ENCODE results near the gene SPPL3. TPM values are rescaled to one million over a fixed set of nuclear protein-coding genes. Genes with fewer than 3 reads are reported as not detected.

Gene SPPL3
- total RNA-seq, 4 donors from 2014 or later = 25.7 to 37.5 (median 34.7) TPM

- DNase-seq = no peak
- Histone ChIP-seq H3K27ac (peak overlapping the region; percentile 59 to 86 (median 80)), H3K27me3 (no peaks in the 10 kb centered on the region), H3K36me3 (no peaks in the 10 kb centered on the region), H3K9me3 (no peaks in the 10 kb centered on the region), H3K4me3 (replicated peaks in 1 of 3) (no peak overlapping the region), H3K4me1 (peaks cover 56% of the 10 kb centered on the region in 2 donors)
- intact Hi-C loops (cut with DNase I) = no loop called here
- 41 to 46% methylated on average over 4 of the region's 4 CpGs for whole genome bisulfite sequencing, 2 donors
- TF ChIP-seq CTCF (IDR thresholded peaks at IDR 0.05) (no peak), POLR2A (IDR thresholded peaks at IDR 0.05) (no peak)
Observed at GRCh38 chr12:120835304-120835612, 68.9 kb downstream of the SPPL3 start.

- Histone ChIP-seq H3K27me3 (no peaks in the 10 kb centered on the region), H3K27ac (peak overlapping the region; percentile 59 to 86 (median 80)), H3K36me3 (no peaks in the 10 kb centered on the region), H3K4me3 (replicated peaks in 1 of 3) (no peak overlapping the region), H3K4me1 (peaks cover 56% of the 10 kb centered on the region in 2 donors), H3K9me3 (no peaks in the 10 kb centered on the region)
- intact Hi-C loops (cut with DNase I) = no loop called here
- DNase-seq = no peak
- no peak for TF ChIP-seq POLR2A (IDR thresholded peaks at IDR 0.05)
- 43 to 46% methylated on average over 4 of the region's 4 CpGs for WGBS, 2 donors
Observed at GRCh38 chr12:120834489-120835303, 69.5 kb downstream of the SPPL3 start.

- DNase-seq = no peak
- intact Hi-C loops (cut with DNase I) = no loop called here
- Histone ChIP-seq H3K9me3 (no peaks in the 10 kb centered on the region), H3K4me3 (replicated peaks in 1 of 3) (no peak overlapping the region), H3K27me3 (no peaks in the 10 kb centered on the region), H3K36me3 (no peaks in the 10 kb centered on the region), H3K27ac (peak overlapping the region; percentile 59 to 86 (median 80)), H3K4me1 (peaks cover 56% of the 10 kb centered on the region in 2 donors)
- 50 to 57% methylated on average over 4 of the region's 4 CpGs for WGBS, 2 donors
- TF ChIP-seq POLR2A (IDR thresholded peaks at IDR 0.05) = no peak
- no peak for TF ChIP-seq CTCF (IDR thresholded peaks at IDR 0.05)
Observed at GRCh38 chr12:120833849-120834248, 70.3 kb downstream of the SPPL3 start.

DNA sequence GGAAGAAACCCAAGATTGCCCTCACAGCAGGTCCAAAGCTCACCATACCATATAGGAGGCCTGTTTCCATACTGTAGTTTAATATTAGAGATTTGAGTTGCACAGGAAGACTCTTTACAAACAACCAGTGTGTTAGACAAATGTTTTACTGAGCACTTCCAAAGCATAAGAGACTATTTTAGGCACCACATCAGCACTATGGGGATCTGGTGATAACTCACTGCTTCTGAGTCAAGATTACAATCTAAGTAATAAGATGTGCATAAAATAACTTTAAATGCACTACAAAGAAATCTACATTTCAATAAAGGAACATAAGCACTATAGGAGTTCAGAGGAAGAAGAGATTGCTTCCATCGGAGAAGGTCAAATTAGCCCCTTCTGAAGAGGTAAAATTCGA is 71.4 kb downstream of the SPPL3 start:
- 91 to 93% methylated on average over 2 of the region's 2 CpGs for WGBS, 2 donors
- H3K4me1 ChIP-seq = peaks cover 60 to 64% of the 10 kb centered on the region in 2 donors
- H3K4me3 ChIP-seq (replicated peaks in 1 of 3) = no peak overlapping the region
- no peaks in the 10 kb centered on the region for H3K9me3 ChIP-seq
- intact Hi-C loops (cut with DNase I) = no loop called here
- DNase-seq = no peak
- peak overlapping the region; percentile 17 to 86 (median 41) for H3K27ac ChIP-seq
- no peak for TF ChIP-seq CTCF (IDR thresholded peaks at IDR 0.05)
- TF ChIP-seq POLR2A (IDR thresholded peaks at IDR 0.05) = no peak
- H3K27me3 ChIP-seq = no peaks in the 10 kb centered on the region
- no peaks in the 10 kb centered on the region for H3K36me3 ChIP-seq

DNA sequence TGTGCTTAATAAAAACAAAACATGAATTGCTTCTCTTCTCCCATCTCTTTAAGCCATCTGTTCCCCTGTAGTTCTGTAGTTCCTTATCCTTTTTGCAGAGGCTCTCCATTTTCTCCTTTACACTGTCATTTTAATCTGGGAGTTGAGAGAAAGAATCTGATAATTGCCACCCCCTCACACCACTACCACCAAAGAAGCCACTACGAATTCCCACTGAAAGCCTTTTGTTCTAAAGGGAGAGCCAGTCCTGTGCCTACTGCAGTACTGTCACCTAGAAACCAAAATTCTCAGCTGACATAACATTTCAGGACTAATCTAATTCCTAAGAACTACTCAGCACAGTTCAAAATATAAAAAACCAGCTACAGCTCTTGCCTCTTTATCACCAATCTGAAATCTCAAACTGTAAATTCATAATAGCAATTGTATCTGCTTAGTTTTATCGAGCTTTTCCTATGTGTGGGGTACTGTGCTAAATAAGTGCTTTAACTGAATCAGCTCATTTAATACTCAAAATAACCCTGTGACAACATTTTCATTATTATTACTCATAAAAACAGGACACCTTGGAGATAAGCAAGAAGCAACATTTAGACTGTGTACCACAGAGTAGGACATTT is 72.4 kb downstream of the SPPL3 start:
- peaks cover 62 to 63% of the 10 kb centered on the region in 2 donors for H3K4me1 ChIP-seq

More for the DNA sequence above, 72.4 kb downstream of the SPPL3 start:
- Histone ChIP-seq H3K36me3 (no peaks in the 10 kb centered on the region), H3K4me3 (replicated peaks in 1 of 3) (no peak overlapping the region), H3K9me3 (no peaks in the 10 kb centered on the region), H3K27ac (peak overlapping the region in 1 of 3 donors; percentile 86), H3K27me3 (no peaks in the 10 kb centered on the region)
- intact Hi-C loops (cut with DNase I) = no loop called here
- WGBS, 2 donors = 49 to 61% methylated on average over 2 of the region's 2 CpGs
- no peak for TF ChIP-seq CTCF (IDR thresholded peaks at IDR 0.05)
- no peak for TF ChIP-seq POLR2A (IDR thresholded peaks at IDR 0.05)
- no peak for DNase-seq
